T-helper 2 cell treated with Interferon-gamma antibody and Interleukin-4, amounts not matched to agents 100 ng/mL and 5 ng/mL, for 36 hours (primary cell): ENCODE results near the gene AATK. TPM values are rescaled to one million over a fixed set of nuclear protein-coding genes. Genes with fewer than 3 reads are reported as not detected.

Source experiments
- intact Hi-C: fragments of 100-400 bp; cut with micrococcal nuclease; formaldehyde crosslinking; loops from one replicate; pipeline ENCODE4 v1.15.1; 2023
- total RNA-seq: library from RNA; stranded (reverse); gene quantifications from 2 replicates; pipeline ENCODE4 v1.2.3, GENCODE V29; 2022

Gene AATK
- total RNA-seq, 1 donor from 2014 or later = 0.27 TPM

DNA sequence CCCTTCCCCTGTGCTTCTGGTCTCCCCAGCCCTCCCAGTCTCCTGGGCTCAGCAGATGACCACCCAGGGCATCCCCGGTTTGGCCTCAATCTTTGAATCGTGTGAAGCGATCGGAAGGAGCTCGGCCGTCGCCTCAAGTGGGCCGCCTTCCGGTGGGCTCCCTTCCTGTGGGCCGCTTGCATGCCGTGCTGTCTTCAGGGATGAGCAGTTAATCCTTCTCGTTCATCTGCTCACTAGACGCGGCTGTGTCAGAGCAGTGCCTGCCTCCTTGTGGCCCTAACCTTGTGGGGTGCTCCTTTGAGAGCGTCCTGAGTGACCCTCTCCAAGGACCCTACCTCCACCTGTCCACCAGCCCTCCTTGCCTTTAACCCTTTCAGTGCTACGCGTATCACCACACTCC lies 90.7 kb downstream of the AATK start:
- intact Hi-C loops = no loop called here

- intact Hi-C loops = no loop called here
Measured at GRCh38 chr17:81074875-81075274, 91.1 kb downstream of the AATK start.

DNA sequence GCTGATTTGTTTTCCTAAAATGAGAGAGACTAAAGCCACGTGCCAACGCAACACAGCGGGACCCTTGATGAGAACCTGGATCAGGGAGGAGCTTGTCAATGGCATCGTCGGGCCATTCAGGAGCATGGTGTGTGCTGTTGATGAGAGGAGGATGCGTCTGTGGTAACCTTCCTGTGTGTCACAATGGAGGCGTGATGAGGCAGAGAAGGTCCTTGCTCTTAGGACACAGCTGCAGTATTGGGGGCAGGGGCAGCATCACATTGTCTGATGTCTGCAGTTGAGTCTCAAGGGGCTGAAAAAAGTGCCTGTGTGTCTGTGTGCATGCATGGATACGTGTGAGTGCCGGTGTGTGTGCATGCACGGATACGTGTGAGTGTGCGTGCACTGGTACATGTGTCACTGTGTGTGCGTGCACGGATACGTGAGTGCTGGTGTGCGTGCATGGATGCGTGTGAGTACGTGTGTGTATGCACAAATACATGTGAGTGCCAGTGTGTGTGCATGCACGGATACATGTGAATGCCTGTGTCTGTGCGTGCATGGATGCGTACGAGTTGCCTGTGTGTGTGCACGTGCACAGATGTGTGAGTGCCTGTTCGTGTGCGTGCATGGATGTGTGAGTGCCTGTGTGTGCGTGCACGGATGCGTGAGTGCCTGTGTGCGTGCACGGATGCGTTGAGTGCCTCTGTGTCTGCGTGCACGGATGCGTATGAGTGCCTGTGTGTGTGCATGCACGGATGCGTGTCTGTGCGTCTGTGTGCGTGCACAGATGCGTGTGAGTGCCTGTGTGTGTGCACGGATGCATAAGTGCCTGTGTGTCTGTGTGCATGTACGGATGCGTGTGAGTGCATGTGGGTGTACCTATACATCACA lies 91.8 kb downstream of the AATK start:
- intact Hi-C loops = no loop called here

DNA sequence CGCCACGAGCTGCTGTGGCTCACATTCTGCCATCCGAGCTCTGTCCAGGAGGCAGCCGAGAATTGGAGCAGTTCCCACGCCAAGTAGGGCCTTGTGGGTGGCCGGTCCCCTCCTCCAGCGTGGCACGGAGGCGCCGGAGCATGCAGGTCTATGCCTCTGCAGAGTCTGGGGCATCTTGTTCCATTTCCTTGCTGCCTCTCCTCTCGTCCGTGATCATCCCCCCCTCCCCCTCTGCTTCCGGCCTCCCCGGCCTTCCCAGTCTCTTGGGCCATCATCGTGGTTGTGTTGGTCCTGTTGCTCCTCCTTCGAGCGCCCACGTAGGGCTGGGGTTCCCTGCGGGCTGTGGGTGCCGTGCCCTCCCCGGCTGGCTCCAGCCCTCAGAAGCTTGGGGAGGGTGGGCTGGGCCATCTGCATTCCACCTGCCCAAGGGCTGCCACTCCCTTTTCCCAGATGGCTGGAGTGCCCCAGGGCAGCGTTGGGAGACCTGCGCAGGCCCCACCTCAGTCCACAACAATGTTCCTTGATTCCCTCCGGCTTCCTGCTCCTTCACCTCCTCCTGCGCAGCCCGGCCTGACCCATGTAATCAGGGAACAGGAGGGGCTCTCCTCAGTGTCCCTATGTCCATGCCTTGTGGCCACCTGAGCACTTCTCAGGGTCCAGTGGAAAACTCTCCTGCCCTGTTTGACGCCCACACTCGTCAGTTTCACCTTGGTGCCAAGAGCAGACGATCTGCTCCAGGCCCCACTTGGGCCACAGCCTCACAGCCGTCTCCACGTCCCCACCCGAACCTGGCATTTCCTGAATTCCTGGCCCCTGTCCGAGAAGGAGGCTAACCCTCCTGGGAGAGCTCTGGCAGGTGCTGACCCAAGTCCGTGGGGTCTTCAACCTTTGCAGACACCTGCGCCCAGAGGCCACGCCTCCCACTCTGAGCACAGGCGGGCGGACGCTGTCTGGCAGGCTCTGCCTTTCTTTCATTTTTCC lies 94.0 kb downstream of the AATK start:
- intact Hi-C loops = no loop called here

DNA sequence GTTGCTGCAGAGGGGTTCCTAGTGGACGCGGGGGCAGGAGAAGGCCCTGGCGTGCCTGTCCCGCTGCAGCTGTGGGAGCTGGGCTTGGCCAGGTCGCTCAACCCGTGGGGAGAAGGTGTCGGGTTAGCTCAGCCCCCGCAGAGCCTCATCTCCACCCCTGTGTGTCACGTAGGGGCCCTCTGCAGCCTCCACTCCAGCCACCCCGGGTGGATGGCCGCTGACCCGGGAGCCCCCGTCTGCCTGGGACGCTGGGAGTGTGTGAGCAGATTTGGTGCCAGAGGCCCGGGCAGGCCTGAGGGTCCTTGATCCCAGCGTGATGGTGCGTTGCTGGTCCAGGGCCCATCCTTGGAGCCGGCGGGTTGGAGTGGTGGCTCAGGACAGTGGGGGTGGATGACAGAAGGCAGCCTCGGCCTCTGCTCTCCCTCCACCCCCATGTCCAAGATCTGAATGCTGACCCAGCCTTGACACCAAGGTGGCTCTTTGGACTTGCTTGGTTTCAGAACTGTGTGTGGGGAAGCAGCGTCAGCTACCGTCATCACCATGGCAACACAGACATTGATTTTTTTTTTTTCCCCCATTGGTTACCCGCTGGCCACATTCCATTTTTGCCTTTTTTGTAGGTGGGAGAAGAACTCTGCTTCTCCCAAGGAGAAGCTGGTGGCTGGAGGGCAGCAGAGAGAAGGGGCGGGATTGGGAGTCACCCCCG lies 95.3 kb downstream of the AATK start:
- intact Hi-C loops = no loop called here

DNA sequence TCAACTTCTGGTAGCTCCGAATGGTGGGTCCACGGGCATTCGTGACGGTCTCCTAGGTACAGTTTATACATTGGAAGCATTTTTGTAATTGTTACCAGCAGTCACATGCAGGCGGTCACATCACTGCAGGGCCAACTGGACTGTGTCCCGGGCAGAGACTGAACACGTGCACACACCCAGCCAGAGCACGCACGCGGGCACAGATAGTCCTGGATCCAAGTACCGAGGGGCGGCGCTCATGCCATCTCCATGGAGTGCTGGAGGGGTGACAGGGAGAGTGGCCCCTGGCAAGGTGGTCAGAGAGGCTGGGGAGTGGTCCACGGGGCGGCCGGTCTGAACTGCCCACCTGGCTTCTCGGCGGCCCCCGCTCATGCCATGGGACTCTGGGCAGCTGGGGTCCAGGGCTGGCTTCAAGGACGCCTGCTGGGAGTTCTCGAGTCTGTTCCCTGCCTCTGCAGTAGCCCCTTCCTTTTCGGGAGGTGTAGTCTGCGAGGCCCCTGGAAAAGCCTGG lies 96.8 kb downstream of the AATK start:
- intact Hi-C loops = no loop called here

DNA sequence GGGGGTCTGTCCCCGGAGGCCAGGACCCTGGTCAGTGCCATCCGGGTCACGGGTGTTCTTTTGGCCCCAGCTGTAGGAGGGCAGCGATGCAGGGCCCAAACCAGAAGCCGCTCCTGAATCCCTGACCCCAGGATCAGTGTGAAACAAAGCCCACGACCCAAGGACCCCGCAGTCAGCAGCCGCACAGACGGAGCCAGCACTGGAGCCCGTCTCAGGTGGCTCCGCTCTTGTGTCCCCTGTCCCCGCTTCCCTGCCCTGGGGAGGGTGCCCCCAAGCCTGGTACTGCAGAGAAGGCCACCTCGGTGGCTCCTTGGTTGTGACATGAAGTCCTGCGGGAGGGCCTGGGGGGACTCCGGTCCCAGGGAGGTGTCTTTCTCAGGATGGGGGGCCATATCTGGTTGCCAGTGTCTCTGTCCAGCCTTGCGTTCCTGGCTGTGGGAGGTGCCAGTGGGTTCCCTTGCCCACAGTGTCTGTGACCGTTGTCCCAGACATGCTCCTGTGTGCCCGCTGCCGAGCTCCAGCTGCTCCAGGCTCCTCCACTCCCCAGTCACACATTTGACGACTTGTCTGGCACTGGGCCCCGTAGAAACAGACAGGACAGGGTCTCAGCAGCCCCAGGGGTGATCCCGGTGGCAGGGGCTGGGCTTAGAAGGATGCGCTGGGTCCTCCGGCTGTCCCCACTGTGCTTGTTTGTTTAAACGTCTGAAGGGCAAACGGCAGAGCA lies 97.4 kb downstream of the AATK start:
- intact Hi-C loops = no loop called here

DNA sequence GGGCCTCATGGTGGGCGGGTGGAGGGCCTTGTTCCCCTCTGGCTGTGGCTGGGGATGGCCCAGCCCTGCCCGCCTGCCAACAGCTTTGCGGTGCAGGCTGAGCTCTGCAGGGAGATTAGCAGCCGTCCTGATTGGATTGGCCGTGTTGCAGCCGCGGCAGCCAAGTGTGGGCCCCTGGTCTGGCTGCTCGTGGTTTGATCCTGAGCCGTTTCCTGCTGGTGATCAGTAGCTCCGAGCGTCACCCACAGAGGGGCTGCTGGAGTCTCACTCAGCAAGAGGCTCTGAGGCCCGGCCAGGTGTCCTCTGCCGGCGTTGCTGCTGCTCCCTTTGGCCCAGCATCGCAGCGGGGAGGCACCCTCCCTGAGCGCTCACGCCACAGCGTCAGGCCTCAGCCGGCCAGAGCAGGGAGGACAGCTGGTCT lies 98.6 kb downstream of the AATK start:
- intact Hi-C loops = no loop called here

Other genes with a start within 250 kb of the AATK start
- 35.9 and 39.6 TPM in 2 replicates for gene CHMP6, start 174.4 kb downstream of the AATK start, total RNA-seq
- gene BAIAP2, start 131.1 kb downstream of the AATK start, total RNA-seq = 5.3 and 5.5 TPM in 2 replicates
- gene PVALEF, start 714 bp downstream of the AATK start, total RNA-seq = not detected in 2 replicates
- gene CEP131, start 56.7 kb upstream of the AATK start, total RNA-seq = 13.7 and 14.4 TPM in 2 replicates
- gene TEPSIN, start 72.8 kb upstream of the AATK start, total RNA-seq = 43.1 and 50.8 TPM in 2 replicates
- gene NDUFAF8, start 73.1 kb upstream of the AATK start, total RNA-seq = 42.5 and 43.3 TPM in 2 replicates
- 127 and 132 TPM in 2 replicates for gene SLC38A10, start 129.1 kb upstream of the AATK start, total RNA-seq
- gene BAHCC1, start 229.2 kb upstream of the AATK start, total RNA-seq = 0.20 and 0.27 TPM in 2 replicates